GM19351 (cell line): ENCODE results near the gene CFAP69.
"Not testable (repeated sequence)": the region's sequence is repeated elsewhere in the genome, so short reads cannot be mapped to it uniquely, and the experiment has no call there.

Source experiments
- ATAC-seq: cut with Tn5 transposase; IDR thresholded peaks from one replicate; pipeline ENCODE4 v1.9.1; 2021; ENCODE audit warnings: mild to moderate bottlenecking, moderate library complexity; ENCODE audit not compliant: unreplicated experiment

The CFAP69 gene

DNA sequence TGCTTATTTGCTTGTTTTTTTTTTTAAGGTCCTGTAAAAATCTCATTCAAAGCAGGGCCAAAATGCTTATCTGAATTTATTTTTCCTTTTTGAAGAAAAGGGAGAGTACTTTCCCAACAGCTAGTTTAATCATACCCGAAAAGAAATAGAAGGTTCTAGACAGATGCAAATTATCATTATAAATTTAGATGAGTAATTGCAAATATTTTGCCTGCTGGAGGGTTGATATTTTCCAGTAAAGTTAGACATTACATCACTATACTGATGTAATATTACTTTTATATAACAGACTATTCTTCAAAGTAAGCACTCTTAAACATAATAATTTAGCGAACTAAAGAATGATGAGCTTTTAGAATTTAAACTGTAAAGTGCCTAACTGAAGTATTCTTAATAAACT is 14.1 kb upstream of the CFAP69 start:
- no peak for ATAC-seq

- ATAC-seq = no peak
Measured at GRCh38 chr7:90231304-90231703, 13.7 kb upstream of the CFAP69 start.

GRCh38 chr7:90232430-90232829 is 12.5 kb upstream of the CFAP69 start:
- no peak for ATAC-seq

DNA sequence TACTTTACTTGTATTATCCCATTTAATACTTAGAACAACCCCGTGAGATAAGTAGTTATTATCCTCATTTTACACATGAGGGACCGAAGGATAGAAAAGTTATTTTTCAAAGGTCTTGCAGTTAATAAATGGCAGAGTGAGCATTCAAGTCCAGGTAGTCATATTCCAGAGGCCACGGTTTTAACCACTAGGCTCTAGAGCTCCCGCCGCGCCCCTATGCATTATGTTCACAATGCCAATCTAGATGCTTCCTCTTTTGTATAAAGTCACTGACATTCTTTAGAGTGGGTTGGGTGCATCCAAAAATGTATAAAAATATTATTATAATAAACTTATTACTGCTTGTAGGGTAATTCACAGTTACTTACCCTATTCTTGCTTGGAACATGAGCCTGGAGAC is 11.4 kb upstream of the CFAP69 start:
- no peak for ATAC-seq

GRCh38 chr7:90236721-90237289 is 8.2 kb upstream of the CFAP69 start:
- no peak for ATAC-seq

- ATAC-seq = no peak
Measured at GRCh38 chr7:90238022-90238421, 7.0 kb upstream of the CFAP69 start.

GRCh38 chr7:90238583-90238982 is 6.4 kb upstream of the CFAP69 start:
- no peak for ATAC-seq

- ATAC-seq = no peak
Measured at GRCh38 chr7:90239050-90239449, 5.9 kb upstream of the CFAP69 start.

GRCh38 chr7:90239625-90240228 is 5.2 kb upstream of the CFAP69 start:
- no peak for ATAC-seq

DNA sequence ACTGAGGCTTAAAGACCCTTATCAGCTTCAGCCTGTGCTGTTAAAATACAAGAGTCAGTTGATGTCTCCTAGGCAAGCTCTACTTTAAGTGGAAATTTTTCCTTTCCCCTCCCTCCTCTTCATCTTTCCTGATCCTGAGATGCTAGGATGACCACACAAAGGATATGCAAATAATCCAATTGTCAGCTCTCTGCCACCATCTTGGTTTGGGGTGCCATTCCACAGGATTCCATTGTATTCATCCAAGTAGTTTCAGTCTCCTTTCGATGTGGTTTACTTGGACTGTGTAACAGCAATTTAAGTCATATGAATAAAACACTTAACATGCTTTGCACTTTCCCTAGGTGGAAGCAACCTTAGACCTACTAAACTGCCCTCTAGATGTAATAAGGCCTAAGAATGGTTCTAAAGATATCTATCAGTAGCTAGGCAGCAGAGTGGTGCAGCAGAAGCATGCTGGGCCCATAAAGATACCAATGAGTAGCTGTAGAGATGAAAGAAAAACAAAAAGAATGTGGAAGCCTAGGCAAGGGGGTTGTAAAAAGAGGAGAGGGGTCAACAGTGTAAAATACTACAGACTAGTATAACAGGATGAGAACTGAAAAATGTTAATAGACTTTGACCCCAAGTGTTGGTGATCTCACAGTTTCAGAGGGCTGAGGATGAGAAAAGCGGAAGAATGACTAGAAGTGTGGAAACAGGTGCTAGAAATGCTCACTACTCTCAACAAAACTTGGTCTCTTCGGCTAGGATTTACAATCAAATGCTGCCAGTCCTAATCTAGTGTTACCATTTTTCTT is 2.4 kb upstream of the CFAP69 start:
- ATAC-seq = peak; percentile 81

- ATAC-seq = no peak
Measured at GRCh38 chr7:90243556-90243955, 1.4 kb upstream of the CFAP69 start.

DNA sequence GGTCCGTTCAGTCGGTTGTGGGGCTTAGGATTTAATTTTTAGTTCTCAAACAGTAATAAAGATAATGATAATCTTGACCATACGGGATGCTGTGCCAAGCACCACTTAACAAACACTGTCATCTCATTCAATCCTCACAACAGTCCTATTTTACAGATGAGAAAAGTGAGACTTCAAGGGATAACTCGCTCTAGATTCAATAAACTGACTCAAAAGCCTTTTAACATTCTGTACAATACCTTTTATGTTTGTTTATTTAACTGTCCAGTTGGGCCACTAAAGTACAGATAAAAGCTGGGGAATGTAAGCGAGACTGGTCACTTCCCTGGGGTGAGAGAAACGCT is 437 bp upstream of the CFAP69 start:
- no peak for ATAC-seq

- no peak for ATAC-seq
Measured at GRCh38 chr7:90246171-90246570, 1.2 kb downstream of the CFAP69 start.

DNA sequence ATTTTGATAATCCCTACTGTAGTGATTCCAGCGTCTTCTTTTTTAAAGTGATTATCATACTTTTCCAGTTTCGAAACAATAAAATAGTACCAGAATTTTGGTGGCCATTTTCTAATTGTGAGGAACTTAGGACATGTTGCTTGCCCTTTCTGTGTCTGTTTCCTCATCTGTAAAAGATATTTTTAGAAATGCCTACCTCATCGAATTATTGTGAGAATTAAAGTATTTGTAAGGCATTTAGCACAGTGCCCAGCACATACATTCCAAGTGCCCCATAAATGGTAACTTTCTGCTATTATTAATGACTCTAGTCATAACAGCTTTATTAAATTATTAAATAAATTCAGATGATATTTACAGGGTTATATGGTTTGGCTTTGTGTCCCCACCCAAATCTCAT is 3.7 kb downstream of the CFAP69 start:
- ATAC-seq = no peak

GRCh38 chr7:90250601-90251303 is 5.8 kb downstream of the CFAP69 start:
- ATAC-seq = no peak

DNA sequence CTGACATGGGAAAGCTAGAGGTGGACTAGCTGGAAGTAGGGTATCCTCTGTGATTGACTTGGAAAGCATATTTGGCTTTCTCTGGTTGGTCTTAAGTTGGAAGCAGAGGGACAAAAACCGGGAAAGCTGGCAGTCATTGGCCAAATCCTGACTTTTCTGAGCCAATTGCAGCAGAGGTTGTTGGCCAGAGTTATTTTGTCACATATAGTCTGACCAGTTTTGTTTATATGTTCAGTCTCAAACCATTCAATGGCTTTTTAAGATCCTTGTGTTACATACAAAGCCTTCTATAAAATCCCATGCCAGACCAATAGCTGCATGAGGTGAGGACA is 6.3 kb downstream of the CFAP69 start:
- ATAC-seq = no peak

GRCh38 chr7:90256011-90256410 is 11.0 kb downstream of the CFAP69 start:
- ATAC-seq = not testable (repeated sequence)

- no peak for ATAC-seq
Measured at GRCh38 chr7:90256778-90257177, 11.8 kb downstream of the CFAP69 start.

DNA sequence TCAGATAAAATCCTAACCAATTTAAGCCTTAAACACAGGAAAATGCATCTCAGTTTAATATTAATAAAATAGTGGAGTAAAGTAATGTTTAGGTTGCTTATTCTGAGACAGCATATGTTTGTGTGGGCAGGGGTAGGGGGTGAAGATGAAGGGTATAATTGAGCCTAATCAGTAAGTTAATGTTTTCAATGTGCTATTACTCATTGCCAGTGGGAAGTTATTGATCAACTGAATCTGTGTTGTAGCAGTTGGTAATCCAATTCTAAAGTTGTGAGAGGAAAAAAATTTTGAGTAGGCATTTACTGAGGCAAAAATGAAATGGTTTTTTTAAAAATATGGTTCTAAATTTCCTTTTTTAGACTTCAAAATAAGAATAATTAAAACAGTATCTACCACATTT is 16.5 kb downstream of the CFAP69 start:
- no peak for ATAC-seq

- ATAC-seq = peak; percentile 96
Measured at GRCh38 chr7:90262438-90262837, 17.5 kb downstream of the CFAP69 start.

DNA sequence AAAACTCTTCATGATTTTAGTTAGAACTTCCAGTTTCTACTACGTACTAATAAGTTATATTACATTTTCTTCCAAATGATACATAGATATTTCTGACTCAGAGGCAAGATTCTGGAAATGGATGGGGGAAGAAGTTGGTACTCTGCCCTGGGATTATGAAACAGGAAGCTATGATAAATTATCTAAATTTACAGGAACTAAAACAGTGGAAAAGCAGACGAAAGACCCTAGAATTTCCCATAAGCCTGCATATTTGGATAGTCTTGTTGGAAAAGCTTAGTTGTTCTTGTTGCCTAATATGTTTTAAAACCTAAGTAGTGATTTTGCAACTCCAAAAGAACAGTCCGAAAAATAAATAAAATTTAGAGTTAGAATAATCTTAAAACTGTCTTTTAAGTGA is 21.8 kb downstream of the CFAP69 start:
- no peak for ATAC-seq

GRCh38 chr7:90267263-90267858 is 22.4 kb downstream of the CFAP69 start:
- no peak for ATAC-seq
